Activated CD8-positive, alpha-beta memory T cell treated with anti-CD3 and anti-CD28 coated beads for 48 hours (primary cell): Measurements from ENCODE around the gene DOCK1.

Source experiments
- DNase-seq, 3 experiments: peaks; one replicate each; pipeline ENCODE4 v3.0.0-alpha.2; 2020; ENCODE audit warnings: low read depth in 2 of 3, low spot score in 2 of 3

DOCK1 gene

GRCh38 chr10:127447197-127447596 is 542.0 kb downstream of the DOCK1 start:
- DNase-seq = no peak

- no peak for DNase-seq
Observed at GRCh38 chr10:127449490-127449889, 544.3 kb downstream of the DOCK1 start.

- no peak for DNase-seq
Observed at GRCh38 chr10:127450644-127451043, 545.4 kb downstream of the DOCK1 start.

- no peak for DNase-seq
Observed at GRCh38 chr10:127451628-127452027, 546.4 kb downstream of the DOCK1 start.

GRCh38 chr10:127452568-127452967 is 547.3 kb downstream of the DOCK1 start:
- DNase-seq = no peak

- DNase-seq = no peak
Observed at GRCh38 chr10:127453706-127454105, 548.5 kb downstream of the DOCK1 start.

GRCh38 chr10:127456122-127456521 is 550.9 kb downstream of the DOCK1 start:
- DNase-seq = no peak

GRCh38 chr10:127458016-127458810 is 553.0 kb downstream of the DOCK1 start:
- no peak for DNase-seq

- DNase-seq = no peak
Observed at GRCh38 chr10:127458829-127459228, 553.6 kb downstream of the DOCK1 start.

- no peak for DNase-seq
Observed at GRCh38 chr10:127459918-127460317, 554.7 kb downstream of the DOCK1 start.

- DNase-seq = no peak
Observed at GRCh38 chr10:127462643-127463295, 557.5 kb downstream of the DOCK1 start.

- DNase-seq = no peak
Observed at GRCh38 chr10:127463548-127463947, 558.3 kb downstream of the DOCK1 start.

- no peak for DNase-seq
Observed at GRCh38 chr10:127464561-127464960, 559.3 kb downstream of the DOCK1 start.

- no peak for DNase-seq
Observed at GRCh38 chr10:127467811-127468210, 562.6 kb downstream of the DOCK1 start.

- DNase-seq = no peak
Observed at GRCh38 chr10:127468632-127469031, 563.4 kb downstream of the DOCK1 start.

GRCh38 chr10:127470911-127471310 is 565.7 kb downstream of the DOCK1 start:
- no peak for DNase-seq

GRCh38 chr10:127472976-127473375 is 567.7 kb downstream of the DOCK1 start:
- DNase-seq = no peak

GRCh38 chr10:127474501-127474900 is 569.3 kb downstream of the DOCK1 start:
- DNase-seq = no peak

- no peak for DNase-seq
Observed at GRCh38 chr10:127485153-127485857, 580.1 kb downstream of the DOCK1 start.

- no peak for DNase-seq
Observed at GRCh38 chr10:127486355-127486754, 581.1 kb downstream of the DOCK1 start.

GRCh38 chr10:127492607-127493250 is 587.5 kb downstream of the DOCK1 start:
- no peak for DNase-seq

GRCh38 chr10:127496035-127496434 is 590.8 kb downstream of the DOCK1 start:
- DNase-seq = no peak
